HG03442 (cell line): ENCODE data around the gene ANKH.

Experiments used
- ATAC-seq: cut with Tn5 transposase; IDR thresholded peaks from one replicate; pipeline ENCODE4 v1.9.1; 2021; ENCODE audit warnings: mild to moderate bottlenecking, moderate library complexity; ENCODE audit not compliant: unreplicated experiment

Gene ANKH

GRCh38 chr5:14830210-14831005 is 41.2 kb downstream of the ANKH start:
- no peak for ATAC-seq

- ATAC-seq, result no peak
Observed at GRCh38 chr5:14829396-14829795, 42.2 kb downstream of the ANKH start.

- no peak for ATAC-seq
Observed at GRCh38 chr5:14826714-14827113, 44.9 kb downstream of the ANKH start.

DNA sequence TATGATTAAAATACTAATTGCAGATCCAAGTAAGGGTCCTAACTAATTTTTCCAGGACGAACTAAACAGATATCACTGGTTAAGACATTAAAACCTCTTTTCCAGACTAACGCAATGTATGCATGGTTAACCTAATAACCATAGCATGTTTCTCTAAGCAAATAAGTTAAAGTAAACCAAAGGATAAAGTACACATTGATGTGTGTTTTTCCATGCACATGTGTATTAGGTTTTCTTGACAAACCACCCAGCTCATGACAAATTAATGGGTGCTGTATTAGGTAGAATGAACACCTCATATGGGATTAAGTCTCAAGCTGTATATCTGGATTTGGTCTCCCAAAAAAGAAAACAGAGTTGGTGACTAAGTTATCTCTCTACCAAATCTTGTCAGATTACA is 45.6 kb downstream of the ANKH start:
- no peak for ATAC-seq

DNA sequence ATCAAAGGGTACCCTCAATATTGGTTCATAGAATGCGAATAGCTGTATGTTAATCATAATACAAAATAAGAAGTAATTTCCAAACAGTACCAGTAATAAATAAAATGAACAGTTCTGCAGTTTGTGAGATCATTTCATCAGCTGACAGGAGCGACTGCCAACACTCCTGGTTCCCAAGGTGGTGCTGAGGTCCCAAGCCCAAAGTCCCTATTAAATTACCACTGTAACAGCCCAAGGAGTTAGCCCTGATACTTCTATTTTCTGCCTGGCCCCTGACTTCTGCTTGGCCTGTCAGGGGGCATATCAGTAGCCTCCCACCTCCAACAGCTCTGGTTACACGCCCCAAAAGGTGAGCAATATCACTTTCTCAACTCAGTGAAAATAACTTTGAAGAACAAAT is 47.1 kb downstream of the ANKH start:
- no peak for ATAC-seq

GRCh38 chr5:14821100-14821845 is 50.3 kb downstream of the ANKH start:
- ATAC-seq, result no peak

DNA sequence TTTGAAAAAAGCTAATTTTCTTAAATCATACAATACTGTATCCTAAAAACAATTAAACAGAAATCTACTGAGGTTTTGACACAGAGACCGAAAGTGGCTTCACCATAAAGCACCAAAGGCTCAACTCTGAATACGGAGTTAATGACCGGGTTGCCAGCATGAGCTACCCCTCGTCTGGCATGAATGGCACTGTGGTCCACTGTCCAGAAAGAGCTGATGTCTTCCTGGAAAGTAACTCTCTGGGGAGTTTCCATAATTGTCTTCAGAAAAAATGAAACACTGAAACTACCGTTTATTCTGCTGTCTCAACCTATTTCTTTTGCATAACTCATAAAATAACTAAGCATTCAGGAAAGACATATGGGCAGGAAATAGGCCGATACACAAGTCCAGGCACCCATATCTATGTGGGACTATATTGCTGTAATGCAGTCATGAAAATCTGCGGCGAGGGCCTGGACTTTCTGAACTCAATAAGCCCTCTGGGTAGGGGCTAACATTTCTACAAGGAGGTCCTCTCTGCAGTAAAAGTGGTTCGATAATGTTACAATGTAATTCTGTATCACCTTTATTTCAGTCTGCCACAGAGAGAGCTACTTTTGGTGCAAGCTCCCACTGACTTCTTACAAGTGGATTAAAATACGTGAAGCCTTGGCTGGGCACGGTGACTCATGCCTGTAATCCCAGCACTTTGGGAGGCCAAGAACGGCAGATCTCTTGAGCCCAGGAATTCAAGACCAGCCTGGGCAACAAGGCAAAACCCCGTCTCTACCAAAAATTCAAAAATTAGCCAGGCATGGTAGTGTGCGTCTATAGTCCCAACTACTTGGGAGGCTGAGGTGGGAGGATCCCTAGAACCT is 52.4 kb downstream of the ANKH start:
- peak; percentile 38 for ATAC-seq

GRCh38 chr5:14817762-14818136 is 53.8 kb downstream of the ANKH start:
- peak; percentile 33 for ATAC-seq

GRCh38 chr5:14816999-14817761 is 54.4 kb downstream of the ANKH start:
- peak; percentile 32 for ATAC-seq

GRCh38 chr5:14816374-14816998 is 55.1 kb downstream of the ANKH start:
- no peak for ATAC-seq

GRCh38 chr5:14813747-14814146 is 57.8 kb downstream of the ANKH start:
- no peak for ATAC-seq

- ATAC-seq, result no peak
Observed at GRCh38 chr5:14812166-14812565, 59.4 kb downstream of the ANKH start.

DNA sequence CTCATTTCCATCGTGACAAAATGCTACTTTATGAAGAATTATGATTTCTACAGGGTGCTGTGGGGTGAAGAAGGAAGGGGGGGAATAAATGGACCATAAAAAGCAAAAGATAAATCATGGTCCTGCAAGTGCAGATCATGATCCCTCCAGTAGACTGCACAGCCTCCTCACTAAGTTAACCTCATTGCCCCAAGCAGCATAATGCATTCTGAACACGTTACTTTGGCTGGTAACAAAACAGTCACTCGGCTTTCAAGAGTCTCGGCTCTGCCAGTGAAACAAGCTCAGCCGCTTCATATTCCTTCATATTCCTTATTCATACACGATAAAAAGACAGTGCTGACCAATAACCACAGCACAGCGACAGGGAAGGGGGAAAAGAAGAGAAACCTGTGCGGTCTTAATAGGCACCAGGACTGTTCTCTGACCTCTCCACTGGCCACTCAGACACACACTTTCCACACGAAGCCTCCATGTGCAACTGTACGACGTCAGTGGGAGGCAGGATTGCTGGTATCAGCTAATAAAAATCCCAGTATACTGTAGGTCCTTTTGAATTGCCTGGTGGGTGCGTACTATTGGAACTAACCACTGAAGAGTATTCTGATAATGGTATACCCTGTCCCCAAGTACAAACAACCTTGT is 60.5 kb downstream of the ANKH start:
- ATAC-seq, result no peak

DNA sequence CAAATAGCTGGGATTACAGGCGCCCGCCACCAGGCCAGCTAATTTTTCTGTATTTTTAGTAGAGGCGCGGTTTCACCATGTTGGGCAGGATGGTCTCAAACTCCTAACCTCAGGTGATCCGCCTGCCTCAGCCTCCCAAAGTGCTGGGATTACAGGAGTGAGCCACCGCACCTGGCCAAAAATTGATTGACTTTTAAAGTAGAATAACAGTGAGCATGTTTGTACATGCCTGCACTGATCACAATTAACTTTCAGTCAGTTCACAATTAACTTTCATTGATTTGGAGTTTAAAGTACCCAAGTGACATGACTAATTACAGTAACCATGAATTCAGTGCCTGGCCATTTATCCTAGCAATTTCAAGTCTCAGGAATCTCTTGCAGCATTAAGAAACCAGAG is 61.3 kb downstream of the ANKH start:
- ATAC-seq, result no peak

- peak; percentile 98 for ATAC-seq
Observed at GRCh38 chr5:14809369-14810155, 62.0 kb downstream of the ANKH start.

- ATAC-seq, result no peak
Observed at GRCh38 chr5:14807471-14807870, 64.1 kb downstream of the ANKH start.

GRCh38 chr5:14806456-14806855 is 65.1 kb downstream of the ANKH start:
- ATAC-seq, result no peak

GRCh38 chr5:14802541-14802940 is 69.0 kb downstream of the ANKH start:
- ATAC-seq, result no peak

DNA sequence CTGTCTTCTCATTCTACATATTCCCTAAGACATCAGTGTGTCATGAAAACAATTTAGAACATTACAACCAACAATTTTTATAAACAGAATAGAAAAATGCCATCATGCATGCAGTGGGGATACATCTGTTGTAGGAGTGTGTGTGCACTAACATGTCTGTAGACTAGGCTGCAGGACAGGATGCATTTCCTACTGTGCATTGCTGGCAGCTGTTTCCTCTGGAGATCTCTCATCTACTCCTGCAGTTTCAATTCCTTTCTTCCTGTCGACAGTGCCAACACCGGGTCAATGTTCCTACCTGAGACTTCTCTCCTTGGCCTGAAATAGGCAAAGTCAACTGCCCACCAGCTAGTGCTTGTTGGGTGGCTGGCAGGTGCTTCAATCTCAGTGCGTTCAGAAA is 69.8 kb downstream of the ANKH start:
- ATAC-seq, result no peak
